ENCODE measurements around the gene CASP8AP2. TPM values are rescaled to one million over a fixed set of nuclear protein-coding genes. Genes with fewer than 3 reads are reported as not detected.
A peak's percentile ranks its signal among the peaks of the same experiment; 100 is the strongest.
"Not testable (repeated sequence)": the region's sequence is repeated elsewhere in the genome, so short reads cannot be mapped to it uniquely, and the experiment has no call there.

The CASP8AP2 gene
- total RNA-seq, 4 donors from 2014 or later: 8.6 to 24.0 (median 11.0) TPM

- TF ChIP-seq CTCF (IDR thresholded peaks at IDR 0.05): no peak
Measured at GRCh38 chr6:89819336-89820130, 10.1 kb upstream of the CASP8AP2 start, which contains the start of gene MDN1. MDN1 (minus strand) TSS chr6:89819794; CDS start chr6:89819607, 187 bp downstream.

GRCh38 chr6:89826029-89826528 lies 3.6 kb upstream of the CASP8AP2 start:
- DNase-seq (ENCODE audit: low spot score) (no peak), ATAC-seq (ENCODE audit: low FRiP score) (no peak)
- no peak for TF ChIP-seq CTCF (IDR thresholded peaks at IDR 0.05)

More at GRCh38 chr6:89819336-89820130, 10.1 kb upstream of the CASP8AP2 start, which contains the start of gene MDN1:
- ATAC-seq (ENCODE audit: low FRiP score) (peak; percentile 99), DNase-seq (ENCODE audit: low spot score) (peak; percentile 43)

GRCh38 chr6:89828475-89828987 lies 1.1 kb upstream of the CASP8AP2 start:
- not testable (repeated sequence) for ATAC-seq (ENCODE audit: low FRiP score); DNase-seq (ENCODE audit: low spot score)

GRCh38 chr6:89828988-89829471 lies 650 bp upstream of the CASP8AP2 start:
- DNase-seq (ENCODE audit: low spot score) (no peak), ATAC-seq (ENCODE audit: low FRiP score) (peak; percentile 55)

GRCh38 chr6:89830170-89830809 lies 610 bp downstream of the CASP8AP2 start:
- ATAC-seq (ENCODE audit: low FRiP score): no peak
- no peak for DNase-seq (ENCODE audit: low spot score)
- TF ChIP-seq CTCF (IDR thresholded peaks at IDR 0.05): no peak

More at GRCh38 chr6:89828988-89829471, 650 bp upstream of the CASP8AP2 start:
- TF ChIP-seq CTCF (IDR thresholded peaks at IDR 0.05): no peak

- ATAC-seq (ENCODE audit: low FRiP score) (no peak), DNase-seq (ENCODE audit: low spot score) (no peak)
- TF ChIP-seq CTCF (IDR thresholded peaks at IDR 0.05): no peak
Measured at GRCh38 chr6:89834884-89835792, 5.5 kb downstream of the CASP8AP2 start.
